Ishikawa (cell line): ENCODE data around the gene TOX2.

Experiments
- EP300 ChIP-seq: IDR thresholded peaks from 2 replicates; pipeline ENCODE4 v1.6.1; 2012; ENCODE audit warnings: borderline replicate concordance
- ZBTB7A ChIP-seq: IDR thresholded peaks from 2 replicates; pipeline ENCODE4 v1.6.1; 2012; ENCODE audit warnings: low read depth
- TF ChIP-seq, protein P1 (sequence below): IDR thresholded peaks from 2 replicates; pipeline ENCODE4 v1.6.1; 2012; ENCODE audit warnings: low read depth, mild to moderate bottlenecking

DNA sequence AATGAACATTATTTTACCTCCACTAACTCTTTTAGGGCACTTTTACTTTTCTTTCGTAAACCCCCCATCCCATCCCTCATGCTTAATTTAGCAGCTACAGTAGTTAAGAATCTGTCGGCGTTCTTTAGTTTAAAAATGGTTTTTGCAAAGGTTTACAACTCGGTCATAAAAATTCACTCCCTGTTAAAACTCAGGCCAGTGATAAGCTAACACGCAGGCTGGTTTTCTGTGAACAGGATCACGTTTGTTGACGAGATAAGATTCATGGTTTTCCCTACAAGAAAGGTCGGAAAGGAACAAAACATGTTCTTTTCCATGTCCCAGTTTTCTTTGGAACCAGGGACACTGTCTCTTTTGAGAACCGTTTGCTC is 101.1 kb downstream of the TOX2 start:
- TF ChIP-seq EP300 (no peak), ZBTB7A (no peak)
- TF ChIP-seq, protein P1, sequence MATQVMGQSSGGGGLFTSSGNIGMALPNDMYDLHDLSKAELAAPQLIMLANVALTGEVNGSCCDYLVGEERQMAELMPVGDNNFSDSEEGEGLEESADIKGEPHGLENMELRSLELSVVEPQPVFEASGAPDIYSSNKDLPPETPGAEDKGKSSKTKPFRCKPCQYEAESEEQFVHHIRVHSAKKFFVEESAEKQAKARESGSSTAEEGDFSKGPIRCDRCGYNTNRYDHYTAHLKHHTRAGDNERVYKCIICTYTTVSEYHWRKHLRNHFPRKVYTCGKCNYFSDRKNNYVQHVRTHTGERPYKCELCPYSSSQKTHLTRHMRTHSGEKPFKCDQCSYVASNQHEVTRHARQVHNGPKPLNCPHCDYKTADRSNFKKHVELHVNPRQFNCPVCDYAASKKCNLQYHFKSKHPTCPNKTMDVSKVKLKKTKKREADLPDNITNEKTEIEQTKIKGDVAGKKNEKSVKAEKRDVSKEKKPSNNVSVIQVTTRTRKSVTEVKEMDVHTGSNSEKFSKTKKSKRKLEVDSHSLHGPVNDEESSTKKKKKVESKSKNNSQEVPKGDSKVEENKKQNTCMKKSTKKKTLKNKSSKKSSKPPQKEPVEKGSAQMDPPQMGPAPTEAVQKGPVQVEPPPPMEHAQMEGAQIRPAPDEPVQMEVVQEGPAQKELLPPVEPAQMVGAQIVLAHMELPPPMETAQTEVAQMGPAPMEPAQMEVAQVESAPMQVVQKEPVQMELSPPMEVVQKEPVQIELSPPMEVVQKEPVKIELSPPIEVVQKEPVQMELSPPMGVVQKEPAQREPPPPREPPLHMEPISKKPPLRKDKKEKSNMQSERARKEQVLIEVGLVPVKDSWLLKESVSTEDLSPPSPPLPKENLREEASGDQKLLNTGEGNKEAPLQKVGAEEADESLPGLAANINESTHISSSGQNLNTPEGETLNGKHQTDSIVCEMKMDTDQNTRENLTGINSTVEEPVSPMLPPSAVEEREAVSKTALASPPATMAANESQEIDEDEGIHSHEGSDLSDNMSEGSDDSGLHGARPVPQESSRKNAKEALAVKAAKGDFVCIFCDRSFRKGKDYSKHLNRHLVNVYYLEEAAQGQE = no peak
